Heart left ventricle (tissue), 13 donors: ENCODE measurements around the gene PTPN12.

ENCODE experiments used
- POLR2A ChIP-seq, 2 donors: fragments of 450-650 bp; IDR thresholded peaks; one replicate each; pipeline ENCODE4 v1.6.1; 2017; ENCODE audit warnings: antibody characterized with exemption in 2 of 2, mild to moderate bottlenecking in 2 of 2, moderate library complexity in 2 of 2
- TF ChIP-seq, protein P1 (sequence below), 12 donors: fragments of 200-600 bp; sonication (generic) in 4 of 12; IDR thresholded peaks; one replicate each; pipeline versions ENCODE4 v1.5.0 to v1.8.0; 2018 to 2022; ENCODE audit warnings: antibody characterized with exemption in 12 of 12, mild to moderate bottlenecking in 5 of 12
- donor health status: ischemic (EF 13 %, LVEDD 7.1; RV severe dilation, severe dysfunction).
- donor health status: DM: no; HTN: yes; CAD: no.
- donor health status: DM: no; HTN: no; CAD: no.
- donor health status: ischemic (EF 25% LVEDD 6.9; RV normal size, moderate dysfunction).
- donor health status: ischemic (EF 25% LVEDD 5.7; RV mildly dilated, moderate dysfunction).
- donor health status: ischemic (EF 35%, LVEDD 5.7; RV mildly dilated, moderate dysfunction).
- donor health status: nonischemic (EF 11% LVEDD 7.7; RV severe dilation, severe dysfunction).
- donor health status: DM: yes; HTN: yes; CAD: no.
- donor health status: PGD.
- donor health status: ischemic (EF 29% LVEDD 5.4; RV normal size, mild dysfunction).
- donor health status: nonischemic (EF 23%, LVEDD 6.1; RV moderate dilation, normal function).

DNA sequence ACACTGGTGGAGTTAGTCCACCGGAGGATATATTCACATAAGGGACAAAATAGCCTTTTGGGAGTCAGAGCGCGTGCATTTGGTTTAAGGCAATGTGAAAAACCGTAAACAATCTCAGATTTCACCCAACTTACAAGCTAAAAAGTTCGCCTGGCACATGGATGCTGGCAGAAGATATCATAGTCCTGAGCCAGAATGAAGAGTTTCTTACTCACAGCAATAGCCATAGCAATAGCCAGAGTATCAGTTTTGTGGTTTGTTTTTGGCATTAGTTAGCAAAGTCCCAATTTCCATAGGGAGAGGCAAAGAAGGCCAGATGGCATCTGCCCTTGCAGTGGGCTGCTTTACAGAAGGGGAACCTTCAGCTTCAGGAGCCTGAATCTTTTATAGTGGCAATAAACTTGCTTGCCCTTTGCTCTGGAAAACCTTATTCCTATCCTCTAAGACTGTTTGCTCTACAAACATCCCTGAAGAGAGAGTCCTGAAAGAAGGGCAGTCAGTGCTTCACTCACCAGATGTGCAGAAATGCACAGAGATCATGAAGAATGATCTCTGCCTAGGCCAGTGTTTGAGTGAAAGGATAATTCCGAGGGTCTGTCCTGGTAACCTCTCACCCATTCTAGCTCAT is 130.5 kb downstream of the PTPN12 start:
- TF ChIP-seq, protein P1, sequence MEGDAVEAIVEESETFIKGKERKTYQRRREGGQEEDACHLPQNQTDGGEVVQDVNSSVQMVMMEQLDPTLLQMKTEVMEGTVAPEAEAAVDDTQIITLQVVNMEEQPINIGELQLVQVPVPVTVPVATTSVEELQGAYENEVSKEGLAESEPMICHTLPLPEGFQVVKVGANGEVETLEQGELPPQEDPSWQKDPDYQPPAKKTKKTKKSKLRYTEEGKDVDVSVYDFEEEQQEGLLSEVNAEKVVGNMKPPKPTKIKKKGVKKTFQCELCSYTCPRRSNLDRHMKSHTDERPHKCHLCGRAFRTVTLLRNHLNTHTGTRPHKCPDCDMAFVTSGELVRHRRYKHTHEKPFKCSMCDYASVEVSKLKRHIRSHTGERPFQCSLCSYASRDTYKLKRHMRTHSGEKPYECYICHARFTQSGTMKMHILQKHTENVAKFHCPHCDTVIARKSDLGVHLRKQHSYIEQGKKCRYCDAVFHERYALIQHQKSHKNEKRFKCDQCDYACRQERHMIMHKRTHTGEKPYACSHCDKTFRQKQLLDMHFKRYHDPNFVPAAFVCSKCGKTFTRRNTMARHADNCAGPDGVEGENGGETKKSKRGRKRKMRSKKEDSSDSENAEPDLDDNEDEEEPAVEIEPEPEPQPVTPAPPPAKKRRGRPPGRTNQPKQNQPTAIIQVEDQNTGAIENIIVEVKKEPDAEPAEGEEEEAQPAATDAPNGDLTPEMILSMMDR (IDR thresholded peaks at IDR 0.05), result no peak
- TF ChIP-seq POLR2A (IDR thresholded peaks at IDR 0.05), result no peak
